Loucy (cell line): ENCODE measurements around the gene CD300A.

Experiments
- H2AFZ ChIP-seq: fragments of 200-600 bp; sonication (generic); 2 replicates; pipeline ENCODE4 v1.6.0; 2016; ENCODE audit warnings: antibody characterized with exemption, mild to moderate bottlenecking, low read length, moderate library complexity
- H3F3A ChIP-seq: fragments of 200-600 bp; 2 replicates; pipeline ENCODE4 v1.6.0; 2016; ENCODE audit warnings: antibody characterized with exemption, low read depth, mild to moderate bottlenecking
- H3K27me3 ChIP-seq: fragments of 200-600 bp; sonication (generic); 2 replicates; pipeline ENCODE4 v1.6.1; 2014; ENCODE audit warnings: low read length, mild to moderate bottlenecking; ENCODE audit not compliant: insufficient read depth, poor library complexity, severe bottlenecking
- H3K36me3 ChIP-seq: fragments of 200-600 bp; sonication (generic); 2 replicates; pipeline ENCODE4 v1.6.1; 2016; ENCODE audit warnings: low read length; ENCODE audit not compliant: insufficient read depth
- H3K4me1 ChIP-seq: fragments of 200-600 bp; sonication (generic); 2 replicates; pipeline ENCODE4 v1.5.1; 2014; ENCODE audit warnings: low read length, mild to moderate bottlenecking; ENCODE audit not compliant: insufficient read depth, poor library complexity, severe bottlenecking
- H3K4me2 ChIP-seq: fragments of 200-600 bp; sonication (generic); 2 replicates; pipeline ENCODE4 v1.6.0; 2014; ENCODE audit warnings: antibody characterized with exemption, low read length, low read depth, mild to moderate bottlenecking; ENCODE audit not compliant: poor library complexity, severe bottlenecking
- H3K4me3 ChIP-seq: fragments of 200-600 bp; sonication (generic); 2 replicates; pipeline ENCODE4 v1.5.1; 2014; ENCODE audit warnings: low read length, mild to moderate bottlenecking, mixed read lengths; ENCODE audit not compliant: poor library complexity, severe bottlenecking
- H3K79me2 ChIP-seq: fragments of 200-600 bp; sonication (generic); 2 replicates; pipeline ENCODE4 v1.6.1; 2014; ENCODE audit warnings: low read length; ENCODE audit not compliant: insufficient read depth
- H3K9ac ChIP-seq: fragments of 200-600 bp; sonication (generic); 2 replicates; pipeline ENCODE4 v1.6.0; 2014; ENCODE audit warnings: mild to moderate bottlenecking, low read depth, low read length, moderate library complexity; ENCODE audit not compliant: poor library complexity, severe bottlenecking
- H3K9me2 ChIP-seq: fragments of 200-600 bp; sonication (generic); replicated peaks from 2 replicates; pipeline ENCODE4 v1.6.1; 2016; ENCODE audit warnings: low read depth, low read length, mixed read lengths
- H3K9me3 ChIP-seq: fragments of 200-600 bp; sonication (generic); 2 replicates; pipeline ENCODE4 v1.6.1; 2014; ENCODE audit warnings: mild to moderate bottlenecking, antibody characterized with exemption, low read length, low read depth; ENCODE audit not compliant: insufficient read depth
- H4K20me1 ChIP-seq: fragments of 200-600 bp; sonication (generic); 2 replicates; pipeline ENCODE4 v1.6.0; 2014; ENCODE audit warnings: antibody characterized with exemption, low read length, mild to moderate bottlenecking; ENCODE audit not compliant: insufficient read depth, poor library complexity, severe bottlenecking
- CTCF ChIP-seq: fragments of 200-600 bp; sonication (generic); conservative IDR thresholded peaks from 2 replicates; pipeline ENCODE4 v1.5.1; 2014; ENCODE audit warnings: mild to moderate bottlenecking, antibody characterized with exemption, low read length
- EZH2phosphoT487 ChIP-seq: fragments of 200-600 bp; IDR thresholded peaks from 2 replicates; pipeline ENCODE4 v1.6.1; 2018; ENCODE audit warnings: antibody characterized with exemption, mild to moderate bottlenecking, moderate library complexity, borderline replicate concordance

CD300A gene

GRCh38 chr17:74493331-74493833 lies 26.9 kb downstream of the CD300A start:
- H3K9ac ChIP-seq: no peak overlapping the region
- H3K27me3 ChIP-seq: no peaks in the 10 kb centered on the region
- no peaks in the 10 kb centered on the region for H3F3A ChIP-seq
- no peak overlapping the region for H3K4me3 ChIP-seq
- no peaks in the 10 kb centered on the region for H3K4me1 ChIP-seq
- no peak overlapping the region for H3K4me2 ChIP-seq
- no peaks in the 10 kb centered on the region for H3K9me2 ChIP-seq
- H3K9me3 ChIP-seq: no peaks in the 10 kb centered on the region
- no peaks in the 10 kb centered on the region for H3K36me3 ChIP-seq
- H3K79me2 ChIP-seq: no peaks in the 10 kb centered on the region
- TF ChIP-seq EZH2phosphoT487: no peak
- peak; percentile 92 for TF ChIP-seq CTCF
- H2AFZ ChIP-seq: no peak overlapping the region
- H4K20me1 ChIP-seq: no peaks in the 10 kb centered on the region

GRCh38 chr17:74497471-74497870 lies 31.0 kb downstream of the CD300A start:
- H3K4me2 ChIP-seq: no peak overlapping the region

GRCh38 chr17:74499992-74500391 lies 33.6 kb downstream of the CD300A start:
- no peak overlapping the region for H3K4me2 ChIP-seq
- no peaks in the 10 kb centered on the region for H4K20me1 ChIP-seq
- no peak overlapping the region for H3K9ac ChIP-seq
- TF ChIP-seq EZH2phosphoT487 (no peak), CTCF (no peak)
- H3K27me3 ChIP-seq: no peaks in the 10 kb centered on the region
- no peaks in the 10 kb centered on the region for H3K79me2 ChIP-seq
- no peaks in the 10 kb centered on the region for H3K36me3 ChIP-seq
- no peaks in the 10 kb centered on the region for H3F3A ChIP-seq
- no peaks in the 10 kb centered on the region for H3K9me2 ChIP-seq
- no peak overlapping the region for H2AFZ ChIP-seq
- no peak overlapping the region for H3K4me3 ChIP-seq
- H3K4me1 ChIP-seq: no peaks in the 10 kb centered on the region
- no peaks in the 10 kb centered on the region for H3K9me3 ChIP-seq

More at GRCh38 chr17:74497471-74497870, 31.0 kb downstream of the CD300A start:
- no peaks in the 10 kb centered on the region for H3K4me1 ChIP-seq
- no peaks in the 10 kb centered on the region for H3K79me2 ChIP-seq
- H4K20me1 ChIP-seq: no peaks in the 10 kb centered on the region
- no peak overlapping the region for H3K4me3 ChIP-seq
- no peak for TF ChIP-seq CTCF
- no peak for TF ChIP-seq EZH2phosphoT487
- H2AFZ ChIP-seq: no peak overlapping the region
- no peaks in the 10 kb centered on the region for H3K9me2 ChIP-seq
- no peaks in the 10 kb centered on the region for H3F3A ChIP-seq
- H3K27me3 ChIP-seq: no peaks in the 10 kb centered on the region
- H3K9me3 ChIP-seq: no peaks in the 10 kb centered on the region
- H3K9ac ChIP-seq: no peak overlapping the region
- H3K36me3 ChIP-seq: no peaks in the 10 kb centered on the region
